DMS153 (cell line): ENCODE data around the gene SERINC5.
"Not testable (repeated sequence)": the region's sequence is repeated elsewhere in the genome, so short reads cannot be mapped to it uniquely, and the experiment has no call there.

ENCODE experiments used
- DNase-seq: peaks from one replicate; lab custom pipeline; 2025; lab: John Stamatoyannopoulos, UW

SERINC5 gene

DNA sequence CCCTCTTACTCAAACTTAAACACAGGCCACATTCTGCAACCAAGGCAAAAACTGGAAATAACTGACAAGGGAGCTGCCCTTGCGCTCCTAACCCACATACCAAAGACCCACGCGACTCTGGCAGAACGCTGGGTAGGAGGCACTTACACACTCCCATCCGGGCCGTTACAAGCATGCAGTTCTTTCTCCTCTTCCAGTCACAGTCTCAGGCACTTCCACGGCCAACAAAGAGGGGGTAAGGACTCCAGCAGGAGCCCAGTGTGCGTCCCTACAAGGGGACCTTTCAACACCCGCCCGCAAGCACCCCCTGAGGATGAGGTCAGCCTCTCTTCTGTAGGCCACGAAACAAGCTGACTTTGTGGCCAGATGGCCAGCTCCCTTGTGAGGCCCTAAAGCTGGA lies 57.4 kb downstream of the SERINC5 start:
- no peak for DNase-seq

DNA sequence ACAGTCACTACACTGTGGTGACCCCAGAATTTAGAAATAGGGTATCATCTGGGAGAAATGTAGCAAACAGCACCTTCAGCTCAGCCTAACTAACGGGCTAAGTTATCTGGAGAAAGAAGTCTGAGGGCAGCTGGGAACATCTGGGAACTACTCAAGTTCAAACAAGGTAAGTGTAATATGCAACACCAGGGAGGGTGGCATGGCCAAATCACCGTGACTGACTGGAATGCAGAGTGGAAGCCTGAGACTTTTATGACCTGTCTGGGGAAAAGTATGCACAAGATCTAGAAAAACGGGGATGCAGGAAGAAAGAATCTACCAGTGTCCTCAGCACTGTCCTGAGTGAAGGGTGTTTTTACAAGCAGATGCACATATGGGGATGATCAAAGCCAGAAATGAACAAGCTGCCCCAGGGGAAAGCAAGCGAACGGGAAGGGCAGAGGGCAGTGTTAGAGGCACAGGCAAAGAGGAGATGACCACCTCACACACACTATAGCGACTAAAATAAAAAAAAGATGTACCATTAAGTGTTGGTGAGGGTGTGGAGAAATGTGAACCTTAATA lies 59.9 kb downstream of the SERINC5 start:
- no peak for DNase-seq

DNA sequence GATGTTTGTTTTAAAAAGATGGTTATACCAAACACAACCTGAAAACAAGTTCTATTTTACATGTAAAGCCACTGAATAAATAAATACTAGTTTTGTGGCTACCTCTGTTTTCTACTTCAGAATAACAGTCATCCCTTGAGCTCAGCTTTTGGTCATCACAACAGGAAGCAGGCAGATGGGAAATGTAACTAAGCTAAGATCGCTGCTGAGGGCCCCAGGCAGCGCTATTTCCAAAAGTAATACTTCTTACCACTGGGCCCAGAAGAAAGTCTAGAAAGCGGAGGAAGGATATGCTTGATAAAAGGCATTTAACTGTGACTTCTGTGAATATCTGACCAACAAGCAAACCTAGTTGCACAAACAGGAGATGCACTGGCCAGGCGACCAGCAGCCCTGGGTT lies 61.4 kb downstream of the SERINC5 start:
- DNase-seq, result no peak

DNA sequence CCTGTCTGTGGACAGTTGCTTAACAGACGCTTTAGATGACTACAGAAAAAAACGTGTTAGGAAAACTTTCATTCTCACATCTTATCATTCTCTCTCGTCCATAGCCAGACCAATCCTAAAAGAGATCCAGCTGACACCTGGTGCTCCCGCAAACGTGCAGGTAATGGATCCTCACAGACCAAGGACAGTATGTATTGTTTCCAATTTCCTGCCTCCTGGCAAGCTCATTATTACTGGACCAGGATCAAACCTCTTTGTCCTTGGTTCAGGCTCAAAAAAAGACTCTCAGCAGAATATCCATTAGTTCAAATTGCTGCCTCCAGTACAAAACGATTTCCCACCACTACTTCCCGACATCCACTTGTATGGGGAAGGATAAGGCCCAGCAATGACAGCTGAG lies 62.4 kb downstream of the SERINC5 start:
- no peak for DNase-seq

DNA sequence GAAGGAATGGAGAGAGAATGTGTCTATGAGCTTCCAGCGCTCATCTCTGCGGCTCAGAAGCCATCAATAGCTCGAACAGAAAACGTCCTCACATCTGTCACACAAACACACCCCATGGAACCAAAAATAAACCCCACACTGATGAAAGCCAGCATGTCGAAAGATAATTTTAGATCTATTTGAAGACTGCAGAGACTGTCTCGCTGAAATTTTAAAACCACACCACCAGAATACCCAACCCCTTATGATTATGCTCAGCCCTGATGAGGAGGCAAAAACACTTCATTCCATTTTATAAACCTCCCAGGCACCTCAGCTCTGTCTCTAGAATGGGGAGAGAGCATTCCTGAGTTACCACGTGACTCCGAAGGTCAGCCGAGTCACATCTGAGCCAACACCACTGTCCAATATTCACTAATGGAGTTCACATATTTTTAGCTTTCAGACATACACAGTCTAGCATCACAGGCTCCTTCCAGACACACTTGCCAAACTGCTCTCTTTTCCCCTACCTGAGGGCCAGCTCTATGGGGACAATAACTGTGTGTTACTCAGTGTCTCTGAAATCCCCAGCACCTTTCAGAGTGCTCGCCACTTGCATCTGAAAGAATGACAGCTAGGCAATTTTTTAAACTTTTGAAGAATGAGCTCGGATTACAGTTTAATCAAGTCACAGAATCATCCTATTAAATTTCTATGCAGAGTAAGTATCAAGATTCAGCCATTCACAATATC lies 63.2 kb downstream of the SERINC5 start:
- DNase-seq, result no peak

DNA sequence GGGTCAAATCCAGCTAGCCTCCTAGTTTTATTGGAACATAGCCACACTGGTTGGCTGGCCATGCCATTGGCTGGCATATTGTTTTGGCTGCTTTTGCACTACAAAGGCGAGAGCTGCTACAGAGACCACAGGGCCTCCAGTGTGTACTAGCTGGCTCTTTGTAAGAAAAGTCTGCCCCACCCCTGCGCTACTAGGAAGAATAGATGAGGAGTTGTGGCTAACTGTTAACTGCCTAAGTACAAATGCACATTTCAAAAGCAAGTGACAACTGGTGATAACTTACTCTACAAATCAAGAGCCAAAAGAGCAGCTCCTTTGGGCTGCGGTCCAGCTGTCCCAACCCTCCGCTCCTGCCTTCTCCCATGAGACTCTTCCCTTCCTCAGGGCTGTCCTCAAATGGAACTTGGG lies 63.9 kb downstream of the SERINC5 start:
- DNase-seq, result no peak

DNA sequence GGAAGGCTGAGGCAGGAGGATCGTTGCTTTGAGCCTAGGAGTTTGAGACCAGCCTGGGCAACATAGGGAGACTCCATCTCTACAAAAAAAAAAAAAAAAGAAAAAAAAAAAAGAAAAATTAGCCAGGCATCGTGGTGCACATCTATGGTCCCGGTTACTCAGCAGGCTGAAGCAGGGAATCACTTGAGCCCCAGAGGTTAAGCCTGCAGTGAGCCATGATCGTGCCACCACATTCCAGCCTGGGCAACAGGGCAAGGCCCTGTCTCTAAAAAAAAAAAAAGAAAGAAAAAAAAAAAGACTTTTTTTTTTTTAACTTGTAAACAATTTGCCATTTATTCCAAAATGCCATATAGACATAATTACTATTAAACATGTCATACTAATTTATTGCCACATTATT lies 64.5 kb downstream of the SERINC5 start:
- no peak for DNase-seq

DNA sequence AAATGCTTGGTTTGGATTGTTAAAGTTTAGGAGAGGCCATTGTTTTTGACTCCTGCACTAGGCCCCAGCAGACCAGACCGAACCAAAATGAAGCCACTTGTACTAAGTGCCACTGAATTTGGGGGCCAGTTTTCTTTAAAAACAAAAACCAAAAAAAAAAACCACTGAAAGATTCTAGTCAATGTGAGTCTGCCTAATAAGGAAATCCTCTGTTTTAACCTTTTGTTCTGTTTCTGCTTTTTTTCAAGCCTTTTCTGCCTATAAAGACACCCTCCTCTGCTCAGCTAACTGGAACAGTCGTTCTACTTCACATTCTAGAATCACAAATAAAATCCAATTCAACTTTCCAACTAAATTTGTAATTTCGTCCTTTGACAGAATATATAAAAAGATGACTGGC lies 64.9 kb downstream of the SERINC5 start:
- no peak for DNase-seq

DNA sequence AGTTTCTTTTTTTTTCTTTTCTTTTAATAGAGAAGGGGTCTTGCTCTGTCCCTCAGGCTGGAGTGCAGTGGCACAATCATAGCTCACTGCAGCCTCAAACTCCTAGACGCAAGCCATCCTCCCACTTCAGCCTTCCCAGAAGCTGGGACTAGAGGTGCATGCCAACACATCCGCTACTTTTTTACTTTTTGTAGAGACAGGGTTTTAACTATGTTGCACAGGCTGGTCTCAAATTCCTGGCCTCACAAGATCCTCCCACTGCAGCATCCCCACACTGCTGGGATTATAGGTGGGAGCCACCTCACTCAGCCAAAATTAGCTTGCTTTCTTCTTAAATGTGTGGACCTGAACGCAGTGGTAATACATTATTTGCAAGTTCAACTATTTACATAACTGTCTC lies 66.1 kb downstream of the SERINC5 start:
- DNase-seq, result no peak

DNA sequence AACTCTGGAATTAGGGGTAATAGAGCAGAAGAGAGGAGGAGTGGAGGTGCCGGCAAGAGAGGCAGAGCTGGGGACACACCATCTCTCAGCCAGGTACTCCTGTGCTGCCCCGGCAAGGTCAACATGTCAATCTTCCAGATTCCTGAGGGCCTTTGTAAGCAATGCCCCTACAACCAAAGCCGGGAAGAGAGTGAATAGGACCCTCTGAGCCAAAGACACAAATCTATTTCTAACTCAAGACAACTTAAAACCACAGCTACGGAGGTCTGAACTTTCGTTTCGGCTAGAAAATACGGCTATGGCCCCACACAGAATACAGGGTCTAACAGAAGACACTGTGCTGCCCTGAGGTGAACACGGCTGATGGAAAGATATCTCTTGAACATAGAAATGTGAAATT lies 66.6 kb downstream of the SERINC5 start:
- DNase-seq, result no peak

DNA sequence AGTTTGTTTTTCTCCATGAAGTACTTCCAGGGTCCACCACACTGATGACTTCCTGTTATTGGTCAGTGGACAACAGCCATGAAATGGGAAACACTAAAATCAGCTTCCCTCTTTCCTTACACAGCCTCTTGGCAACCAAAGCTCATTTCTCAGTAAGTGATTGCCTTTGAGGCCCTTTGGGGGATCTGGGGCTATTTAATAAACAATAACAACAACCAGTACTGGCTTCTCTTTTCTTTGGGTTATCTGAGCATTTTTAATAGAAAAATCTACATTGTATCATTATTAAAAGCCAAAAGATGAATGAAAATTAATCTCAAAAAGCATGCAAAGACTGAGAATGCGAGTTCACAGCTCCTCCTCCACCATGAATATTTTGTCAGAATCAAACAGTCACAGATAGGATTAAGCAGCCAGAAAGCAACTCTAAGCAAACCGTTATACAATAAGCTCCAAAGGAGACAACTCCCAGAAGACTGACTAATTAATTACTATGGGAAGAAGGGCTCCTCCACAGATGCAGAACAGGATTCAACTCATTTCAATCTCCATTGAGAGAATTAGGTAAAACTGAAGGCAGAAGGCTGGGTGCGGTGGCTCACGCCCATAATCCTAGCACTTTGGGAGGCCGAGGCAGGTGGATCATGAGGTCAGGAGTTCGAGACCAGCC lies 68.3 kb downstream of the SERINC5 start:
- DNase-seq, result no peak

DNA sequence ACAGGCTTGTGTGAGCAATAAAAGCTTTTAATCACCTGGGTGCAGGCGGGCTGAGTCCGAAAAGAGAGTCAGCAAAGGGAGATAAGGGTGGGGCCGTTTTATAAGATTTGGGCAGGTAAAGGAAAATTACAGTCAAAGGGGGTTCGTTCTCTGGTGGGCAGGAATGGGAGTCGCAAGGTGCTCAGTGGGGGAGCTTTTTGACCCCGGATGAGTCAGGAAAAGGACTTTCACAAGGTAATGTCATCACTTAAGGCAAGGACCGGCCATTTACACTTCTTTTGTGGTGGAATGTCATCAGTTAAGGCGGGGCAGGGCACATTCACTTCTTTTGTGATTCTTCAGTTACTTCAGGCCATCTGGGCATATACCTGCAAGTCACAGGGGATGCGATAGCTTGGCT lies 70.3 kb downstream of the SERINC5 start:
- not testable (repeated sequence) for DNase-seq

DNA sequence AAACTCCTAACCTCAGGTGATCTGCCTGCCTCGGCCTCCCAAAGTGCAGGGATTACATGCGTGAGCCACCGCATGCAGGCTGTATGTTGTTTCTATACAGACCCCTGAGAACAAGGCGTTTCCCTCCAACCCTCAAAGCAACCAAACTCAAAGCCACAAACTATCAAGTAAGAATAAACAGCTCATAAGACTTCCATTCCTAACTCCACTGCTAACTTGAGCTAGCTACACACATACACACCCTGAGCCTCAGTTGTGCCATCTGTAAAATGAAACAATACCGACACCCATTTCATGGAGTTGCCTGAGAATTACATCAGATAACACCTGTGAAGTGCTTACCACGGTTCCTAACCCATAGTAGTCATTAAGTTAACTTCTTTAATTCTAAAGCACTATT lies 70.8 kb downstream of the SERINC5 start:
- DNase-seq, result no peak

DNA sequence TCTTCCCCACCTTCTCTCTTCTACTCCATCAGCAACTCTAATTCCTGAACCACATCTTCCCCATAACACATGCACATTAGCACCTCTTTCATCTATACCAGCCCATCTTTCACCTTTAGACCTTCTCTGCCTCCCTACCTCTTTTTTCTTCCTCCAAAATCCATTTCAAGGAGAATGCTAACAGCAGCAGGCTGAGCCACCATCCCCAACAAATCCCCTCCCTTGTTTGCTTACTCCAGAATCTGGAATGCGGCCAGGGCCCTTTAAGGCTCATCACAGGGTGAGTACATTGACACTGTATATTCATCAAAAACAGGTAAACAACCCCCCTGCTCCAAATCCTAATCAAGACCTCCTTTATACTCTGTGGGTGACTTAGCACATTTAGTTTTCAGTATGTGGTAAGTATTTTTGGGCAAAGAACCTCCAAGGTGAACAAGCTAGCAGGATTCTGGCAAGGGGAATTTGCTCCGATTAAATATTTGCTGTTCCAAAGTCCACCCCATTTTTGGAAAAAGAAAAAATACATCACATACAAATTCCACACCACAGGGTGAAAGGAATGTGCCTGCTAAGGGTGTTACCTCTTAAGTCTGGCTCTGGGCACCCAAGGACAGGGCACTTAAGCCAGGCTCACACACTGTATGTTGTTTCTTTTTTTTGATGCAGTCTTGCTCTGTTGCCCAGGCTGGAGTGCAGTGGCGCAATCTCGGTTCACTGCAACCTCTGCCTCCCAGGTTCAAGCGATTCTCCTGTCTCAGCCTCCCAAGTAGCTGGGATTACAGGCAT lies 71.4 kb downstream of the SERINC5 start:
- DNase-seq, result peak; percentile 40

DNA sequence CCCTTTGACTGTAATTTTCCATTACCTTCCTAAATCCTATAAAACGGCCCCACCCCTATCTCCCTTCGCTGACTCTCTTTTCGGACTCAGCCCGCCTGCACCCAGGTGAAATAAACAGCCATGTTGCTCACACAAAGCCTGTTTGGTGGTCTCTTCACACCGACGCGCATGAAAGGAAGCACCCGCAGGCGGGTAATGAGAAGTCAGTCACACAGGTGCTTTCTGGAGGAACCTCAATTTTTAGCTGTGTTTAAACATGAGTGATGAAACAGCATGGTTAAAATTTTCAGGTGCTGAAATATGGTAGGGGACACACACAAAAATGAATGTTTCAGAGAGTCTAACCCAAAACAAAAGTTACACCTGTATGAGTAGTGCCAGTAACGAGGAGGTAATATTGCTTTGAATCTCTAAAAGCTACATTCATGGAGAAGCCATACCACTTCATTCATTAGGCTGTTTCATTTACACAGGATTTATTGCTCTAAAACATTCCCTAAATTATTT lies 72.1 kb downstream of the SERINC5 start:
- DNase-seq, result not testable (repeated sequence)

DNA sequence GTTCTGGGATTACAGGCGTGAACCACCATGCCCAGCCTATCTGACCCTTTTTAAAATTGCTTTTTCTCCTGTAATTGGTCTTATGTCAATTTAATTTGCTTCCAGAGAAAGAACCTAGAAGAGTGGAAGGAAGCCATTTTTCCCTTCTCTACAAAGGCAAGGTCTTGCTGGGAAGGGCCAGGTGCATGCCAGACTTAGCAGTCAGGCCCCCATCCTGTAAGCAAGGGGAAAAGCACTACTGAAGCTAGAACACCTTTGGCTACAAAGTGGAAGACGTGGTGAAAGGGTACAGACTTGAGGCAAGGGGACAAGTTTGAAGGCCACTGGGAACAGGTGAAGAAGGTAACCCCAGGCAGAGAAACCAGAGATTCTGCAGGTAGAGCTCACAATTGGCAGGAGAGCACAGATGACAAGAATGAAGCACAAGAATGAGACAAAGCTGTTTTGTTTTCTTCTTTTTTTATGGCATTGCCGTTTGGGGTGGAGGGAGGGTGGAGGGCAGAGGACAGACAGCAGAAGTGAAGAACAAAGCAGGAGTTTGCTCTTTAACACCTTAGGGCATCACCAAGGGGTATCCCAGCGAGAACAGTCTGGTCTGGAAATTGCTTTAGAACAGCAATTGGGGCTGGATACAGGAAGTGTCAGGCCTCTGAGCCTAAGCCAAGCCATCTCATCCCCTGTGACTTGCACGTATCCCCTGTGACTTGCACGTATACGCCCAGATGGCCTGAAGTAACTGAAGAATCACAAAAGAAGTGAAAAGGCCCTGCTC lies 72.9 kb downstream of the SERINC5 start:
- DNase-seq, result no peak

DNA sequence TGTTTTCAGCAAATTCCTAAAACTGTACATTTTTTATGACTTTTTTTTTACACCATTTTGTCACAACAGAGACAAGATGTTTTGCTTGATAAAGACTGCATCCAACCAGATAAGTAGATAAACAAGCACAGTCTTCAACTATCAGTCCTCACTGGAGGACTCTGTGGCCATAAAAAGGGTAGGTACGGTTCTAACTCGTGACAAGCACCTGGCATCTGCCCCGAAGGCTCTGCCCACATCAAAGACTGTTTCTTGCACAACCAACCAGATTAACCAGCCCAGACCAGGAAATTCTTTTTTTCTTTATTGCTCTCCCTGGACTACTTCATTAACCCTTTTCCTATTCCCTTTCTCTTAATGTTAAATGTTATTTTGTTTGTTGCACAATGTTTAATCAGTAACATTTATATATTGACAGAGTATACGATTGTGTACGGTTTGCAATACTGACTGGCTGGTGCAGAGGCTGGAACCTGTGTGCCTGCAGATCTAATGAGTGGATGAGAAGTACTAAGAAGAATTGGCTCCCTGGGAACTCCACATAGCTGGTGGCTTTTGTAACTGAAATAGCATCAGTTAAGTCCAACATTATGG lies 74.1 kb downstream of the SERINC5 start:
- peak; percentile 73 for DNase-seq

DNA sequence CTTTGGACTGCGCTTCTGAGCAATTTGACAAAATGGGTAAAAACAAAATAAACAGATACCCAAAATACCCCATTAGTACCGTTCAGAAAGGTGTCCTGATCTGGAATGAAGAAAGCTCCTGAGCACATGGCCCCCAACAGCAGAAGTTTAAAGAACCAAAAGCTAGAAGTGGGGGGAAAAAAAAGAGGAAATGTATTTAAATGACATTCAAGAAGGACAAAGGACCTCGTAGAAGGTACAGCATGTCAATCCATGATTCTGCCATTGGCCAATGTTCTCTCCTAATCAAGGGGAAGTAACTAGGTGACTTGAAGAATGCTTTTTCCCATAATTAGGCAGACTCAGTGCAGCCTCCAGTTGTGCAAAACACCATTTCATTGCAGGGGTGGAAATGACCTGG lies 78.6 kb downstream of the SERINC5 start:
- DNase-seq, result no peak

DNA sequence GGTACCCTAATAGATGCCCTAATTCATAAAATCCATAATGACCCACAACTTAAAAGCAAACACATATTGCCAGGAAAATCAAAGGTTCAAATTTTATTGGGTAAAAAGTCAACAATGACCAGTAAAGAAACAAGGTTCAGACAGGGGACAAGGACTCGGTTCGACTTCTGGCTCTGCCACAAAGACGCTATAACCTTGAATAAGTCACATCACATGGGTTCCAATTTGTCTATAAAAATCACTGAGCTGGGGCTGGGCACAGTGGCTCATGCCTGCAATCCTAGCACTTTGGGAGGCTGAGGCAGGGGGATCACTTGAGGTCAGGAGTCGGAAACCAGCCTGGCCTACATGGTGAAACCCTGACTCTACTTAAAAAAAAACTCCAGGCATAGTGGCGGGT lies 80.5 kb downstream of the SERINC5 start:
- DNase-seq, result no peak

DNA sequence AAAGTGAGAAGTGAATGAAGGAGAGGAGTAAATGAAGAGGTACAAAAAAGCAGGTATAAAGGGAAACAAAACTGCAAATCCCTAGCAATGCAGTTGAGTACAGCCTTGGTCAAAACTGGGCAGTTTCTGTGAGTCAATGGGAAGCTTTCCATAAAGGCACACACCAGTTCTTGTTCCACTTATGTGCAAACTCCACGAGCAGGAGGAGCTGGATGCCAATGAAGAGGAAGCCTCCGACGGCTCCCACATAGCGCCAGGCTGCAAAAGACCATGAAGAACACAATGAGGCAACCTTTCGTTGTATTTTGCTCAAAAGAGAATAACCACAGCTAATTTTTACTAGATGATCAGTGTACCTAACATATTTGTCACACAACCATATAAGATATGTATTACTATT lies 81.1 kb downstream of the SERINC5 start:
- no peak for DNase-seq

DNA sequence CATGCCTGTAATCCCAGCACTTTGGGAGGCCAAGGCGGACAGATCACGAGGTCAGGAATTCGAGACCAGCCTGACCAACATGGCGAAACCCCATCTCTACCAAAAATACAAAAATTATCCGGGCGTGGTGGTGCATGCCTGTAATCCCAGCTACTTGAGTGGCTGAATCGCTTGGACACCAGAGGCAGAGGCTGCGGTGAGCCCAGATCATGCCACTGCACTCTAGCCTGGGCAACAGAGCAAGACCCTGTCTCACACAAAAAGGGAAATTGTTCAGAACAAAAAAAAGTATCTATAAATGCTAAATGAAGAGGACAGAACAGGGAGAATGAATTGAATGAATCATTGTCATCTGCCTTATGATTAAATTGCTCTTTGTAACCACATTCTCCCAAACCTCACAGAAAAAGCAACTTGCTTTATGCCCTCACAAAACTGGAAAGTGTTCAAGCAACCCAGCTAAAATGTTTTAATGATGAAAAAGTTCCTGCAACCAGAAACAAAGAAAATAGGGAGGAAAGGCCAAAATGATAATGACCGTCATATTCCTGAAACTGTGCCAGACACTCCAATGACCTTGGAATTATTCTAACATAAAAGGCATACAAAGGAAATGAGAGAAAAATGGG lies 83.7 kb downstream of the SERINC5 start:
- DNase-seq, result no peak
